AG09319 (cell line): ENCODE measurements around the gene GSG1.

Experiments
- DNase-seq: peaks from one replicate; pipeline ENCODE4 v3.0.0-alpha.2; 2010; ENCODE audit warnings: low read depth; ENCODE audit errors: extremely low read depth
- TF ChIP-seq, protein P1 (sequence below): IDR thresholded peaks from 2 replicates; pipeline ENCODE4 v1.5.1; 2011; ENCODE audit warnings: low read depth, mild to moderate bottlenecking, inconsistent platforms, low read length, moderate library complexity

GSG1 gene

DNA sequence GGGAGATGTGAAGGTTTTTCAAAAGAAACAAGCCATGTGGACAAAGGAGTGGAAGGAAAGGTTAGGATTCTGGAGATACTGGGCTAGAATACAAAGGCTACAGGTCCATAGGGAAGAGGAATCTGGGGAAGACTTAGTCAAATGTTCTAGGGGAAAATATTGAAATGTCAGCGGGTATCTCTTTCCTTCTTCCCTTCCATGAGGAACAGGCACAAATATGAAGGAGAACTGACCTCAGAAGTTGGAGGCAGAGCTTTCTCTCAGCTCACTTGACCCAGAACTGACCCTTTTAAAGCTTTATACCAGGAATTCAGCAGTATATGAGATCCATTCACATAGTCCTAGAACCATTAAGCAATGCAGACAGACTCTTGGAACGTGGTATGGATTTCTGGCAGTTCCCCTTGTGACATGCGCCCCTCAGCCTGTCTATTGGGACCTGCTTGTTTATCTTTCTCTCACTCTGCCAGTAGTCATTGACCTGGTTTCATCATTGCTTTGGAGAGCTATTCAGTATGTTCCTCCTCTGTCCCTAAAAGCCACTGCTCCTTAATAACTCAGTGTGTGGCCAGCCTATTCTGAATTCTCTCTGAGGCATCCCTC lies 43.0 kb upstream of the GSG1 start:
- TF ChIP-seq, protein P1, sequence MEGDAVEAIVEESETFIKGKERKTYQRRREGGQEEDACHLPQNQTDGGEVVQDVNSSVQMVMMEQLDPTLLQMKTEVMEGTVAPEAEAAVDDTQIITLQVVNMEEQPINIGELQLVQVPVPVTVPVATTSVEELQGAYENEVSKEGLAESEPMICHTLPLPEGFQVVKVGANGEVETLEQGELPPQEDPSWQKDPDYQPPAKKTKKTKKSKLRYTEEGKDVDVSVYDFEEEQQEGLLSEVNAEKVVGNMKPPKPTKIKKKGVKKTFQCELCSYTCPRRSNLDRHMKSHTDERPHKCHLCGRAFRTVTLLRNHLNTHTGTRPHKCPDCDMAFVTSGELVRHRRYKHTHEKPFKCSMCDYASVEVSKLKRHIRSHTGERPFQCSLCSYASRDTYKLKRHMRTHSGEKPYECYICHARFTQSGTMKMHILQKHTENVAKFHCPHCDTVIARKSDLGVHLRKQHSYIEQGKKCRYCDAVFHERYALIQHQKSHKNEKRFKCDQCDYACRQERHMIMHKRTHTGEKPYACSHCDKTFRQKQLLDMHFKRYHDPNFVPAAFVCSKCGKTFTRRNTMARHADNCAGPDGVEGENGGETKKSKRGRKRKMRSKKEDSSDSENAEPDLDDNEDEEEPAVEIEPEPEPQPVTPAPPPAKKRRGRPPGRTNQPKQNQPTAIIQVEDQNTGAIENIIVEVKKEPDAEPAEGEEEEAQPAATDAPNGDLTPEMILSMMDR, result no peak
- DNase-seq, result no peak

DNA sequence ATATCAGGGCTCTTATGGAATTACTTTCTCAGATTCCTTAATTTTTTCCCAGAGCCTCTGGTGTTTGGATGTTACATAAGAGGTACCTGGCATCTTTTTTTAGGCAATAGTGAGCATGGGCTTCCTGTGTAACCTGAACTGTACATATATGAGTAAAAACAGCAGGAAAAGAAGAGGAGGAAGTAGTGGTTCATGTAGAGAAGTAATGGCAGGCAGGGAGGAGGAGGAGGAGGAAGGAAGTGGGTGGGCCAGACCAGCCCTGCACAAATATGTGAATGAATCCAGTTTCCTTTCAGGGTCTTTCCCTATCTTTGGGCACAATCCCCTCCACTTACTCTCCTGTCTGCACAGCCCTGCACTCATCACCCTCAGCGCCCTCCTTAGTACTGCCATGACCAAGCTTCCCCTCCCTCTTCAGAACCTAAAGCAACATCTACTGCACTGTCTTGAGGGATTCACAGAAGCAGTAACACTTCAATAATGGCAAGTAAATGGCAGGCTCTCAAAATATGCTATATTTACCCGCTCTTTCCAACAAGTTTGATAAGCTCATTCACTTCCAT lies 40.9 kb upstream of the GSG1 start:
- TF ChIP-seq, protein P1, result no peak
- no peak for DNase-seq

DNA sequence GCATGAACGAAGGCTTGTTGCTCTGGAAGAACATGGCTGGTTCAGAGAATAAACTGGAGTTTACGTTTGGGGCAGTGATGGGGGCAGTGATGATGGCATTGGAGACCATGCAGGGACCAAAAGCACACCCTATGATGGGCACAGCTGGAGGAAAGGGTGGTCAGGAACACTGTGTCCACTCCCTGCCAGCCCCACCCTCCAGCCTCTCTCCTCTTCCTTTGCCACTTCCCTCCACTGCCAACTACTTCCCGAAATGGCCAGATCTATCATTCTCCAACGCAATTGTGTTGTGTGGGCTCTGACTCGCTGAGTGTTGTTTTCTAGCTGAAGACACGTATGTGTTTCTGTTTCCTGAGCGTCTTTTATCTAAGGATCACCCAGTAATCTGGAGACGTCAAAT lies 39.3 kb upstream of the GSG1 start:
- DNase-seq, result no peak
- TF ChIP-seq, protein P1, result no peak

DNA sequence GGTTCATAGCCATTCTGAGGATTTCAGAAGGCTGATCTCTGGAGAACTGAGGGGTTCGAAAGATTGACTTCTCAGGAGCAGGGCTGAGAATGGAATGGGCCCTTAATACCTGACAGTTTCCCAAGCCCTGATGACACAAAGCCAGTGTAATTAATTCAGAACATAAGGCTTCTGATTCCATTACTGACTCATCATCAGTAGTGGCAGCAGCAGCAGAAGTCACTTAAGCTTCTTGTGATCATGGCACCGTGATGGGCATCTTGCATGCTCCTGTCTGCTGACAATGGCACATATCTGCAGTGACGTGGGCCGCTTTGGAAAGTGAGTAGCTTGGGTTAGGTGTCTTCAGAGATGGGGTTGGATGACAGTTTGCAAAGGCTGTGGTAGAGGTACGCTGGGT lies 38.2 kb upstream of the GSG1 start:
- no peak for DNase-seq
- TF ChIP-seq, protein P1, result no peak

DNA sequence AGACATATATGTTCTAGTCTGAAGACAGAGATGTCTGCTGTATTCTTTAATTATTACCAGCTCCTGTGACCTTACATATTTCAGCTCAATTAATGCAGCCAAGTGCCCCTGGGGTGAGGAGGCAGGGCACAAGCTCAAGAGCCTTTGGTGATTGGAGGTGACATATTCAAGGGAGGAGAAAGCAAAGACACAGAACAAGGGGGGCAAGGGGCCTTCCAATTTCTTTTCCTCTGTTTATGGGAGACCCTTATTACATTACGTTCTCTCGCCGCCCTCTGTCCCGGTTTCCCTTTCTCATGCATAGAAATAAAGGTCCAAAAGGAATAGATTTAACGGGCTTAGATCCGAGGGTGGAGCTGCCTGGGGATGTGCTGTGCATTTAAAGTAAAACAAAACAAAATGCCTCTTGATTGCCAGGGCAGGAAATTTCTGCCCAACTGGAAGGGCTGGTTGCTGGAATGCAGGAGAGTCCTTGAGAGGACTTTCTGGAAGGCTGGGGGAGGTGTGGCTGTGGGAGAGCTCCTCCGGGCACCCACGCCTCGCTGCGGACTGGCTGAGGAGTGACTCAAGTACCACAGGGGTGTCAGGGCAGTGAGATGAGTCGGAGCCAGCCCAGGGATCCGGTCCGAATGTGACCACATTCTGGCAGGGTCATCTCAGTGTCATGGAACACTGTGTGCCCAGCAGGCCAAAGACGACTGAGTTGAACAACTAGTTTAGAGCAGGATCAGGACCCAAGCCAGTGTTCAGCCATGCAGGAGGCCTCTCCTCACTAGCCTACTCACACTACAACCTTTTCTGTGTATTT lies 32.1 kb upstream of the GSG1 start:
- peak; percentile 58 for DNase-seq
- TF ChIP-seq, protein P1, result peak; percentile 27

DNA sequence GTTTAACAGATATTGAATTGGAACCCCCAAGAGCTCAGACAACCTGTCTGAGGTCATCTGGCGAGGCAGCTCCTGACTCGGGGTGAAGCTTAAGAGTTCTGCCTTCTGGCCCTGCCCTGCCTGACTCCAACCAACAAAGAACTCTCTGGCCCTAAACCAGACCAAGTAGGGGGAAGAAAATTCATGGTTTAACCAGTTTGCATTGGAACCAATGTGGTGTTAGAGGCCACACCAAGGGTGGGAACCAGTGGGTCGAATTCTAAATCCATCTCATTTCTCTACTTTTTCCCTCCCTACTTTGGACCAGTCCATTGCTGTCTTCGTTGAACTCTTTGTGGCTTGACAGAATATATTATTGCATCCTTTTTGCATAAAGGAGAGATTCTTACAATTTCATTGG lies 30.4 kb upstream of the GSG1 start:
- DNase-seq, result no peak
- TF ChIP-seq, protein P1, result no peak

DNA sequence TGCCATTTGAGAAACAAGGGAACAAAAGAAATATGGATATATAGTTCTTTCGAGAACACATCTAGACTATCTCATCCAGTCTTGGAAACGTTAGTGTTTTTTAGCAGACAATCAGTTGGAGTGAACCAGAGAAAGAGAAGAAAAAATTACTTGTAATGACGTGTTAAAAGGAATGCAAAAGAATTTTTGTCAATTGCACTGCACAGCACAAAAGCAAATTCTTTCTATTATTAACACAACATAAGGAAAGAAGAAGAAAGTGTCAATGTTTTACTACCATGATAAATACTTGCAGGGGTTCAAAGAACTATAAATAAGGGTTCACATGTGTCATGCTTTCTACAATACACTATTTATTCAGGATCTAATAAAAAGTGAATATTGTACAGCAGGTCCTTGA lies 27.5 kb upstream of the GSG1 start:
- DNase-seq, result no peak
- TF ChIP-seq, protein P1, result no peak
